GM21529 (cell line): Measurements from ENCODE around the gene FLT3.

Source experiments
- ATAC-seq: cut with Tn5 transposase; IDR thresholded peaks from one replicate; pipeline ENCODE4 v1.9.1; 2021; ENCODE audit not compliant: unreplicated experiment

The FLT3 gene

DNA sequence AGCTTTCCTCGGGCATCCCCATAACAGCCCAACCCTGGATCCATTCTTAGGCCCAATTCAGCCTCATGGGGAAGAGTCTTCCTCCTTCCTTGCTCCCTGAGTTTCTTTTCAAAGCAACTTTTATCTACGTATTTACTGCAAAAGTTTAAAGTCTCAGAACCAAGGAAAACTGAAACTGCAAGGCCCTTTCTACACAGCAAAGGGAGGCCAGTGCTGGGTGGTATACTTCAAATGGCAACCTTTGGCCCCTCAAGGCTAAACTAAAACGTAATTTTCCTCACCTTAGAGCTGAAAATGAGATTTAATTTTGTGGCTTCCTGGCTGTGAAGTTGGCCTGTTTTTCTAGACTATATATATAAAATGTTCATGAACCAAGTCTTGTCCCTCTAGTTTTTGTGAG lies 136.9 kb downstream of the FLT3 start:
- no peak for ATAC-seq

DNA sequence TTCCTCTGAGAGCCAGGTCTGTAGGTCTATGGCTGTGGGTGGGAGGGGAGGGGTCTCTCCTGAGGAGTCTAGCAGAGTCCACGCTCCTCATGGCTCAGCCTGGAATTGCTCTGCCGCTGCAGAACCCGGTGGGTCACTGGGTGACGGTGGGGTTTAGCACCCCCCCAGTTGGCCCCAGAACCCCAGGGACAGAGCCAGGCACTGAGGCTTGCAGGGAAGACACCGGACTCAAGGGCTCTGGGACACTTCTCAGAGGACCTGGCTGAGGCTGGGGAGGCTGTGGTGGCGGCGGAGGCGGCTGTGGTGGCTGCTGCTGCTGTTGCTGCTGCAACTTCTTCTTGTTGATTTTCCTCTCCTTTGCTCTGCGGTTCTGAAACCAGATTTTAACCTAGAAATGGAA lies 137.4 kb downstream of the FLT3 start:
- ATAC-seq = no peak

DNA sequence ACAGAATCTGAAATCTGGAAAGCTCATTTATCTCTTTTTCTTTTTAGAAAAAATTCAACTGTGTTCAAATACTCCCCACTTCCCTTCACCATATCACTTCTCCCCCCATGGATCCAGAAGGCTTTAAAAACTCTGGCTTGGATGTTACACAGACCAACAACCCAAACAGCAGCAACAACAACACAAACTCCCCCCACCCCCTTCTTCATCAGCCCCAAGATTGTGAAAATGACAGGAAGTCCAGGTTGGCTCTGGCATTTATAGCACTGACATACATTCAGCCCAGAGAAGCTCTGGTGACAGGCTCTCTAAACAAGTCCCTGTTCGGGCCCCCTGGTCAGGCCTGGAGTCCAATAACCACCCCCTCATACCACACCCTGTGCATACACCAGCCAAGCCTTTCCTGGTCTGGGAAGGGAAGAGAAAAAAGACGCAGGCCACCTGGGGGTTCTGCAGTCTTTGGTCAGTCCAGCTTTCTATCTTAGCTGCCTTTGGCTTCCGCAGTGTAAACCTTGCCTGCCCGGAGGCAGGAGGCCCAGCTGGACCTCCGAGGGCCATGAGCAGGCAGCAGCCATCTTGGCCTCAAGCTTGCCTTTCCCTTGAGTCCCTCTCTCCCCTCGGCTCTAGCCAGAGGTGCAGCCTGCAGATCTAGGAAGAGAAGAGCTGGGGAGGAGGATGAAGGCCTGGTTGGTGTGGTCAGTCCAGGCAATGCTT lies 138.1 kb downstream of the FLT3 start:
- ATAC-seq = no peak

DNA sequence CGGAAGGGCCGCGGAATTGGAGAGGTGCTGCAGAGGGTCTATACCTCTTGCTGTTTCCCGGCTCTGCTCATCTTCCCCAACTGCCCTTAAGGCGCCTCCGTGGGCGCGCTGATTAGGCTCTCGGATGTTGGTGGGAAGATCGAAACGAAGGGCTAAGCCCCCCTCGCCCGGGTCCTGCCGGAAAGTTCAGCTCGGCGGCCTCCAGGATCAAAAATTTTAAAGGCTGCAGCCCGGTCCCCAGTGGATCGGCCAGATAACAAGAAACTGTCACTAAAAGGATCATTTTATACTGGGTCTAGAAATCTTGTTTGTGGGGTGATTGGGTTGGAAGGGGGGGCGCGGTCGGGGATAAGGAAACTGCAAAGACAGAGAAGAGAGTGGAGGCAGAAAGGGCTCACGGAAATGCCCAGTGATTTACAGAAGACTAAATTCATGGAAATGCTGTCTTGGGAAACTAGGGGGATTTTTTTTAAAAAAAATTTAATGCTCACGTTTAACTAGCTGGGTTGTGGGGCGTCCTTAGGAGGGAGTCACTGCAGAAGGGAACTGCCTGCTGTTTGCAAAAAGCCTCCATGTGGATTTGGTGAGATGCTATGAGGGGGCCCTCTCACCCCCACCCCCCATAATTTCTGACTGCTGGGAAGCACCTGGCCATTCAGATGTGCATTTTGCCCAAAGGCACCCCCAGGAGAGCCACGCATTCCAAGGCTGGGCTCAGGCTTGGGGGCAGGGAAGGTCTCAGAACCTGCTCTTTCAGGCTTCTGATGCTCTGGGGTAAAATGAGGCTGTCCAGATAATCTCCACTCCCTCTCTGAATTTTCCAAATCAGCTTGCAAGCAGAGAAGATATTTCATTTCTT lies 138.9 kb downstream of the FLT3 start:
- no peak for ATAC-seq

DNA sequence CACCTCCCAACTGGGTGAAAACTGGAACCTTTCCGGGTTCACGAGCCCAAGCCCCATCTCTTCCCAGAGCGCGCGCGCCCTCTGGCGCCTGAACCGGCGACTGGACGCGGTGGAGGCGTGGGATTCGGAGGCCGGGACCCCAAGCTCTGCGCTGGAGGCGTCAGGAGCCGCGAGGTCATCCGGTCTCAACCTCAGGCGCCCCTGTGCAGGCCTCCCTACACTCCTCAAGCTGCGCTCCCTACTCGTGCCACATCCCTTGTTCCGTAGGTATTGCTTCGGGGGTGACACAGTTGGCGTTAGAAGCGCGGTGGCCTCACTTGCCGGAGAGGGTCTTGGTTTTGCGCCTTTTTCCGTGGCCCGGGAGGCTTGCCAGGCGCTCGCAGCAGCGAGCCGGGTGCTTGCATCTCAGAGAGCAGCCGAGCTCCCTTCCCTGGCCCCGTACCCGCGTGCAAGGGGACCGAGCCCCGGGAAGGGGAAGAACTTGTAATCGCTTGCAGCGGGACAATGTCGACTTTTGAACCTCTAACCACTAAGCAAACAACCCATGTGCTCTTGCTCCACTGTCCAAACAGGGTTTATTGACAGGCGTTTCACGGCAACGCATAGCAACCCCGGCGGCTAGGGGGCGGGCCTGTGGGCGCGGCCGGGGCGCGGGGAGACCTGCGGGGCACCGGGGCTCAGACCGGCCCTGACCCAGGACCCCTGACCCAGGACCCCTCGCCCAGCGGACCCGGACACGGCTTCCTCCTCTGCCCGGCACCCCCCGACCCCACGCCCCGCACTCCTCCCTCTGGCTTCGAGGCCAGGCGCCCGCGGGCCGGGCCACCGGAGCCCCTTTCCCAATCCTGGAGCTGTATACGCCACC lies 139.8 kb downstream of the FLT3 start:
- no peak for ATAC-seq

DNA sequence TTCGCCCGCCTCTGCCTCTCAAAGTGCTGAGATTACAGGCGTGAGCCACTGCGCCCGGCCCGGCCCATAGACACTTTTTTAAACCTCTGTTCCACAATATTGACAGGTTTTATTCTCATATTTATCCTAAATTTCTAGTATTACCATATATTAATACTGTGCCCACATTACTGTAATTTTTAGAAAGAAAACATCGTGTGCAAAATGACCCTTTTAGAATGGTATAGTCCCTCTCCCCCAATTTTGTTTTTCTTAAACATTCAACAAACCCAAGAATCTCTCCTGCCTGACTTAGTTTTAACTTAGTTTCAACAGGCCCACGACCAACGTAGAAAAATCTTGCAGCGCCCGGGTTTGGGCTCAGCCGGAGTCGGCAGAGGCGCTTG lies 140.4 kb downstream of the FLT3 start:
- no peak for ATAC-seq

DNA sequence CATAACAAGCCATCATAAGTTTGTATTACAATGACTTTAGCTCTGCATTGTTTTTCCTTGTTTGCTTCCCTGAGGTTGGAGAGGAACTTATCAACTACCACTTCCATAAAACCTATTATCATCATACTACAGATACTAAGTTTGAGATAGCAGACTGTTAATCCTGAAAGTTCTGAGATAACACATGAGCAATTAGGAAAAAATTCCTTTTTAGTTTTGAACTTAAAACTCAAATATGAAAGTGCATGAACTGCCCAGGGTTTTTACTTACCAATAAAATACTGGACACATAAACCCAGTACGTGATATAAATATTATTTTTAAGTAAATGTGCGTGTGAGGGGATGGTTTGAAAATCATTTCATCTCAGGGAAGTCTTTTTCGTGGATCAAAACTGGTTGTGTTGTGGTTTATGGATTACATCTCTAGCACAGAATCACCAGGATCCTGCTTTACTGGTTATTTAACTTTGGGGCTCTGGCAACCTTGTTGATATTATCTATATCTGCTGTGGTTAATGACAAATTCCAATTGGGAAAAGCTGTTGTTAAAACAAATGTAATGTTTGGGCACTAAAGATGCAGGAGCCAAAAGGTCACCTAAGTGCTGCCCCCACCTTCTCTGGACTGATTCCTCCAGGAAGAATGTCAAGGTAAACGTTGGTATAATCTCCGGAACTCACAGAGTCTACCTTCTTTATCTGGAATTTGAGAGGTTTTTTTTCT lies 143.6 kb downstream of the FLT3 start:
- ATAC-seq = no peak

DNA sequence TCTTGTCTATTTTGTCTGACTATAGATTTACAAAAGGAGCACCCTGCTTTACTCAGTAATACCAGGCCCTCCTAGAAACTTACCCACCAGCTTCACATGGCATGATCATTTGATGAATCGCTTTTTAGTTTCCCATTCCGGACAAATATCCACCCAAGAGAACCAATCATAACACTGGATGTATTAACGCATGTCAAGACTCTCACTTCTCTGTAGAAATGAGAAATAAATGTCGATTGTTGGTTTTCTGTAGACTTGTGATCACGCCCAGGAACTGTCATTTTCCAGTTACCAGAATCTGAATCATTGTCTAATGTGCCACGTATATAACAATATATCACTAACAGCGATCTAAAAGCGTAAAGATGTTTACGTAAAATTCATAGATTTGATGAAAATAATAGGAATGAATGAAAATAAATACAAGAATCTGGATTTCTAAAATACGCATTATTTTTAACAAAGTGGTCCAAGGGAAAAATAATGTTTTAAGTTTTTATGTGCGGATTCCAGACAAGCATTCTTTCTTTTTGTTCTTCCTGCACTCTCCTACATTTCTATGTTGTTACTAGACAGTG lies 145.3 kb downstream of the FLT3 start:
- no peak for ATAC-seq

DNA sequence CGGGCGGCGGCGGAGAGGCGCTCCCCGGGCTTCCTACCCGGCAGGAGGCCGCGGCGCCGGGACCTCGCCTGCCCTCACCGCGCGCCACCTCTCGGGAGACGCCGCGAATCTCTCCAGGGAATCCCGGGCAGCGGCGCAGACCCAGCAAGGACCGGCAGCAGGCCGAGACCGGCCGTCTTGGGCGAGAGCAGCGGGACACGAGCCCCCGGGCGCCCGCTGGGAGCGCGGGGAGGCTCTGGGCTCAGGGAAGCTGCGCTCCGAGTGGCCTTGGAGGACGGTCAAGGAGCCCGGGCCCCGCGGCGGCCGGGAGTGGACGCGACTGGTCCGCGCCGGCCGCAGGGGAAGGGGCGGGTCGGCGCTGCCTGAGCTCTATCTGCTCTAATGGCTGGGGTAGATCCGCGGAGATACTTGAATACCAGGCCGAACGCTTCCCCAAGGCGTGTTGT lies 145.9 kb downstream of the FLT3 start:
- ATAC-seq = no peak

DNA sequence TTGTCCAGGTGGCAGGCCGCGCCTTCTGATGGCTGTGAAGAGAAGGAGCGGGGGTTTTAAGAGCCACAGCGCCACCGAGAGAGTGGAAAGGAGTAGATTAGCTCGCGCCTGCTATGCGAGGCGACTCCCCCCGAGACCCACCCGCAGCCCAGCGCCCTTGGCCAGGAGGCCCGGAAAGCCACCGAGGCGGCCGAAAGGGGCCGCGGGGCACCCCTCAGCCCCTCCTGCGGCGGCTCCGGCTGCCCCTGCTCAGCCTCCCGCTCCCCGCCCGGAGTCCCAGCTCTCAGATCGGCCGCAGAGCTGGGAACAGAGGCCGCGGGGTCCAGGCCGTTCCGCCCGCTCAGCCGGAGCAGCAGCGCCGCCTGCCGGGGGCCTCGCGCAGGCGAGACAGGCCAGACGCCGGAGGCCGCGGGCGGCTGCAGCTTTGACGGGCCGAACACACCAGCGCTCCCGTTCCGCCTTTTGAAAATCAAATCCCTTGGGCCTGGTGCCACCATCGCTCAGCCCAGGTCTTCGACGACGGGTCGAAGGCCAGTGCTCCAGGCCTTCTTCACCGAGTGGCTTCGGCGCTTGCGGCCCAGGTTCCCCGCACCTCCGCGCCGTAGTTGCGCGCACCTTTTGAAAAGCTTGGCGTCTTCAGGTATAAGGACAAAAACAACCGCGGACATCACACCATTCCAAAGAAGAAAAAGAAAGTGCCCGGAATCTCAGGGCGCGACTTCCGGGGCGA lies 146.5 kb downstream of the FLT3 start:
- ATAC-seq = peak; percentile 86
